ENCODE results near the gene ALS2CL. TPM values are rescaled to one million over a fixed set of nuclear protein-coding genes. Genes with fewer than 3 reads are reported as not detected.
A peak's percentile ranks its signal among the peaks of the same experiment; 100 is the strongest.
"Not testable (repeated sequence)": the region's sequence is repeated elsewhere in the genome, so short reads cannot be mapped to it uniquely, and the experiment has no call there.

Gene ALS2CL
- total RNA-seq (10 to 100 TPM in 1 of 7 donors, 1 to 10 TPM in 6; 5.7 to 13.2 (median 6.8) TPM), polyA plus RNA-seq (1 to 10 TPM; 3.3 to 4.9 TPM)
- long read RNA-seq, donor 1, full-length matches to known transcripts, result 2 of 13 reads
- long read RNA-seq, donor 1, partial matches to known transcripts, result 3 of 13 reads
- long read RNA-seq, donor 1, other reads (novel, unspliced or antisense), result 8 of 13 reads
- long read RNA-seq, donor 2, partial matches to known transcripts, result 0 of 1 reads
- long read RNA-seq, donor 2, other reads (novel, unspliced or antisense), result 0 of 1 reads
- long read RNA-seq, donor 3, full-length matches to known transcripts, result 1 of 14 reads
- long read RNA-seq, donor 3, partial matches to known transcripts, result 5 of 14 reads
- long read RNA-seq, donor 3, other reads (novel, unspliced or antisense), result 8 of 14 reads

GRCh38 chr3:46693038-46693891 lies at the start of gene ALS2CL:
Gene ALS2CL, minus strand, starts transcription at chr3:46693679. Its CDS starts 4,239 bp downstream, at chr3:46689440.
- Histone ChIP-seq H3K4me1 (ENCODE audit: insufficient read depth) (peaks cover 25% of the 10 kb centered on the region), H3K4me3 (peak within 1 kb of the TSS; percentile 38), H3K36me3 (no peaks in the 10 kb centered on the region), H3K27me3 (no peaks in the 10 kb centered on the region), H3K9me3 (no peaks in the 10 kb centered on the region), H3K27ac (peak within 1 kb of the TSS; percentile 73 to 76)
- no peak for TF ChIP-seq CTCF (IDR thresholded peaks at IDR 0.05)
- no peak for TF ChIP-seq POLR2A (IDR thresholded peaks at IDR 0.05)
- no peak for TF ChIP-seq EP300 (IDR thresholded peaks at IDR 0.05)
- 1 to 4% (median 3%) methylated on average over 28 to 71 of the region's 71 CpGs for WGBS, 3 donors
- intact Hi-C loops (cut with DNase I), result no loop called here
- DNase-seq, result peak; percentile 50 to 68 (median 67)

- no peak for DNase-seq
- Histone ChIP-seq H3K4me3 (no peak overlapping the region), H3K27ac (no peak overlapping the region), H3K9me3 (no peaks in the 10 kb centered on the region), H3K36me3 (no peaks in the 10 kb centered on the region), H3K27me3 (no peaks in the 10 kb centered on the region), H3K4me1 (ENCODE audit: insufficient read depth) (no peaks in the 10 kb centered on the region)
- WGBS, 3 donors, result 59 to 63% (median 62%) methylated on average over 12 of the region's 12 CpGs
- no peak for TF ChIP-seq POLR2A (IDR thresholded peaks at IDR 0.05)
- no peak for TF ChIP-seq EP300 (IDR thresholded peaks at IDR 0.05)
- TF ChIP-seq CTCF (IDR thresholded peaks at IDR 0.05), result no peak
- intact Hi-C loops (cut with DNase I), result no loop called here
Observed at GRCh38 chr3:46742992-46743585, 49.6 kb upstream of the ALS2CL start.

- H3K36me3 ChIP-seq; DNase-seq; H3K4me3 ChIP-seq; H3K4me1 ChIP-seq (ENCODE audit: insufficient read depth); H3K9me3 ChIP-seq; H3K27me3 ChIP-seq; H3K27ac ChIP-seq; intact Hi-C loops (cut with DNase I): not testable (repeated sequence)
- 96 to 98% (median 97%) methylated on average over 3 of the region's 3 CpGs for WGBS, 3 donors
Observed at GRCh38 chr3:46739565-46739964, 46.1 kb upstream of the ALS2CL start.

GRCh38 chr3:46737329-46737731 lies 43.9 kb upstream of the ALS2CL start:
- H3K36me3 ChIP-seq, result no peaks in the 10 kb centered on the region
- no peak overlapping the region for H3K27ac ChIP-seq
- no peaks in the 10 kb centered on the region for H3K9me3 ChIP-seq
- WGBS, 3 donors, result 33 to 63% (median 55%) methylated on average over 4 of the region's 4 CpGs
- no peaks in the 10 kb centered on the region for H3K27me3 ChIP-seq
- intact Hi-C loops (cut with DNase I), result no loop called here
- no peak for DNase-seq
- H3K4me3 ChIP-seq, result no peak overlapping the region
- TF ChIP-seq EP300 (IDR thresholded peaks at IDR 0.05) (no peak), POLR2A (IDR thresholded peaks at IDR 0.05) (no peak), CTCF (IDR thresholded peaks at IDR 0.05) (no peak)
- H3K4me1 ChIP-seq (ENCODE audit: insufficient read depth), result no peaks in the 10 kb centered on the region

Data from ovary (tissue), 10 donors.